ENCODE measurements around the gene SLC25A6.
"Not testable (repeated sequence)": the region's sequence is repeated elsewhere in the genome, so short reads cannot be mapped to it uniquely, and the experiment has no call there.

The SLC25A6 gene

GRCh38 chrX:1412551-1413161, 20.7 kb upstream of the SLC25A6 start:
- DNase-seq (ENCODE audit: low read depth in 2 of 2) = no peak

GRCh38 chrX:1411326-1411725, 19.4 kb upstream of the SLC25A6 start:
- no peak for DNase-seq (ENCODE audit: low read depth in 2 of 2)

GRCh38 chrX:1407035-1407434, 15.1 kb upstream of the SLC25A6 start:
- DNase-seq (ENCODE audit: low read depth in 2 of 2) = no peak

- DNase-seq (ENCODE audit: low read depth in 2 of 2) = not testable (repeated sequence)
These were observed 13.9 kb upstream of the SLC25A6 start for GRCh38 chrX:1405769-1406168.

GRCh38 chrX:1403867-1404266, 12.0 kb upstream of the SLC25A6 start:
- not testable (repeated sequence) for DNase-seq (ENCODE audit: low read depth in 2 of 2)

- DNase-seq (ENCODE audit: low read depth in 2 of 2) = no peak
These were observed 11.3 kb upstream of the SLC25A6 start for GRCh38 chrX:1403228-1403627.

- DNase-seq (ENCODE audit: low read depth in 2 of 2) = no peak
These were observed 9.9 kb upstream of the SLC25A6 start for GRCh38 chrX:1401611-1402430.

- DNase-seq (ENCODE audit: low read depth in 2 of 2) = no peak
These were observed 9.0 kb upstream of the SLC25A6 start for GRCh38 chrX:1400742-1401471.

- no peak for DNase-seq (ENCODE audit: low read depth in 2 of 2)
These were observed 8.1 kb upstream of the SLC25A6 start for GRCh38 chrX:1400049-1400448.

- DNase-seq (ENCODE audit: low read depth in 2 of 2) = no peak
These were observed 6.8 kb upstream of the SLC25A6 start for GRCh38 chrX:1398431-1399340.

GRCh38 chrX:1397441-1398270, 5.7 kb upstream of the SLC25A6 start:
- DNase-seq (ENCODE audit: low read depth in 2 of 2) = no peak

- no peak for DNase-seq (ENCODE audit: low read depth in 2 of 2)
These were observed 5.1 kb upstream of the SLC25A6 start for GRCh38 chrX:1397001-1397400.

- no peak for DNase-seq (ENCODE audit: low read depth in 2 of 2)
These were observed 3.8 kb upstream of the SLC25A6 start for GRCh38 chrX:1395646-1396216.

- DNase-seq (ENCODE audit: low read depth in 2 of 2) = no peak
These were observed 3.0 kb upstream of the SLC25A6 start for GRCh38 chrX:1394731-1395501.

- no peak for DNase-seq (ENCODE audit: low read depth in 2 of 2)
These were observed 2.1 kb upstream of the SLC25A6 start for GRCh38 chrX:1393871-1394615.

GRCh38 chrX:1392376-1393068, 609 bp upstream of the SLC25A6 start:
- no peak for DNase-seq (ENCODE audit: low read depth in 2 of 2)

- DNase-seq (ENCODE audit: low read depth in 2 of 2) = no peak
These were observed 575 bp downstream of the SLC25A6 start for GRCh38 chrX:1391370-1391706.

- DNase-seq (ENCODE audit: low read depth in 2 of 2) = no peak
These were observed 1.1 kb downstream of the SLC25A6 start for GRCh38 chrX:1390621-1391369.

Data from stimulated activated CD8-positive, alpha-beta memory T cell treated with anti-CD3 and anti-CD28 coated beads, Interleukin-7, amount 100 ng/mL, for 1 hour (primary cell).